ENCODE data around the gene GAMT.

The GAMT gene

DNA sequence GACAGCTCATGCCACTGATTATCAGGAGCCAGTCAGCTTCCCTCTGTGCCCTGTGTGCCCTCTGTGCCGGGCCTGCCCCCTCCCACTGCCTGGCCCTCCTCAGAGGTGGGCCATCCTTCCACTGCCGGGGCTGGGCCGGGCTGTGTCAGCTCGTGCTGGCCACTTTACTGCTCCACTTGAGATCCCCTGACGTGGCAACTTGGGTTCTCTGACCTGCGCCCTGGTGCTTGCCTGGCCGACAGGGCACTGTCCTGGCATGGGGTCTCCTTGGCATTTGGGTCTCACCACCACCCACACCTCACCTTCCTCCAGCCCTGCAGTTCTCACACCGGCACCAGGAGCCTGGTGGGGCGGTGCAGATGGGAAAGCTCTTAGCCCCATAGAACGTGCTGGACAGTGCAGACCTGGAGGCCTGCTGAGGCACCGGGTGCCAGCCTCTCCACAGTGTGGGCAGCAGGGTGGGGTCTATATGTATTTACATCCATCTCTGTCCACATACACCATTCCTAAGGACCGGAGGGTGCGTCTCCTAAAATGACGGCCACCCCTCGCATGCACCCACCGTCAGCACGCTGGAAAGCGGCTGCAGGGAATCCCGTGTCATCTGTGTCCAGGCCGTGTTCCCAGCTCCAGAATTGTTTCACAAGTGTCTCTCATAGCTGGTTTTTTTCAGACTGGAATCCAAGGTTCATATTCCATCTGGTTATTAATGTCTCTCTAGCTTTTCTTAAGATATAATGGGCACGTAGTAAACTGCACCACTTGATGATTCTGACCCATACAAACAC is 17.8 kb upstream of the GAMT start:
- ChIA-PET POLR2A (ENCODE audit: low non-redundant PET) (interaction anchor here (0.6 kb wide), 2 partner anchors 12 to 735 kb away, joined by 6 to 17 read pairs; no protein-coding TSS in a partner anchor), CTCF (no interaction called here)
- TF ChIP-seq, protein P1, sequence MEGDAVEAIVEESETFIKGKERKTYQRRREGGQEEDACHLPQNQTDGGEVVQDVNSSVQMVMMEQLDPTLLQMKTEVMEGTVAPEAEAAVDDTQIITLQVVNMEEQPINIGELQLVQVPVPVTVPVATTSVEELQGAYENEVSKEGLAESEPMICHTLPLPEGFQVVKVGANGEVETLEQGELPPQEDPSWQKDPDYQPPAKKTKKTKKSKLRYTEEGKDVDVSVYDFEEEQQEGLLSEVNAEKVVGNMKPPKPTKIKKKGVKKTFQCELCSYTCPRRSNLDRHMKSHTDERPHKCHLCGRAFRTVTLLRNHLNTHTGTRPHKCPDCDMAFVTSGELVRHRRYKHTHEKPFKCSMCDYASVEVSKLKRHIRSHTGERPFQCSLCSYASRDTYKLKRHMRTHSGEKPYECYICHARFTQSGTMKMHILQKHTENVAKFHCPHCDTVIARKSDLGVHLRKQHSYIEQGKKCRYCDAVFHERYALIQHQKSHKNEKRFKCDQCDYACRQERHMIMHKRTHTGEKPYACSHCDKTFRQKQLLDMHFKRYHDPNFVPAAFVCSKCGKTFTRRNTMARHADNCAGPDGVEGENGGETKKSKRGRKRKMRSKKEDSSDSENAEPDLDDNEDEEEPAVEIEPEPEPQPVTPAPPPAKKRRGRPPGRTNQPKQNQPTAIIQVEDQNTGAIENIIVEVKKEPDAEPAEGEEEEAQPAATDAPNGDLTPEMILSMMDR (conservative IDR thresholded peaks at IDR 0.05; ENCODE audit: low read depth), result no peak
- peak overlapping the region; percentile 15; the same call in 1 of the 2 replicates for H3K27ac ChIP-seq
- DNase-seq (ENCODE audit: low spot score), result no peak

DNA sequence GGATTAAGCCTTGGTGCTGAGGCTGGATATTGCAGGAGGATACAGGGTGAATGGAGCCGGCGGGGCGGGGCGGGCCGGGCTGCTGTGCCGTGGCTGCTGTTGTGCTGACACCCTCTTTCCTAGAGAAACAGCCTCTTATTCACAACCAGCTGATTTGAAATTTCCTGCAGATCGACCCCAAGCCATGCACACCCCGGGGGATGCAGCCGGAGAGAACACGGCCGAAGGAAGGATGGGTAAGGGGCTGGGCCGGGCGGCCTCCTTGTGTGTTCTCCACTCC is 17.1 kb upstream of the GAMT start:
- DNase-seq (ENCODE audit: low spot score), result no peak
- peak overlapping the region; percentile 15; the same call in 1 of the 2 replicates for H3K27ac ChIP-seq
- TF ChIP-seq, protein P1 (conservative IDR thresholded peaks at IDR 0.05; ENCODE audit: low read depth), result no peak
- ChIA-PET CTCF (no interaction called here), POLR2A (ENCODE audit: low non-redundant PET) (interaction anchor here (0.6 kb wide), 2 partner anchors 12 to 735 kb away, joined by 6 to 17 read pairs; no protein-coding TSS in a partner anchor)

DNA sequence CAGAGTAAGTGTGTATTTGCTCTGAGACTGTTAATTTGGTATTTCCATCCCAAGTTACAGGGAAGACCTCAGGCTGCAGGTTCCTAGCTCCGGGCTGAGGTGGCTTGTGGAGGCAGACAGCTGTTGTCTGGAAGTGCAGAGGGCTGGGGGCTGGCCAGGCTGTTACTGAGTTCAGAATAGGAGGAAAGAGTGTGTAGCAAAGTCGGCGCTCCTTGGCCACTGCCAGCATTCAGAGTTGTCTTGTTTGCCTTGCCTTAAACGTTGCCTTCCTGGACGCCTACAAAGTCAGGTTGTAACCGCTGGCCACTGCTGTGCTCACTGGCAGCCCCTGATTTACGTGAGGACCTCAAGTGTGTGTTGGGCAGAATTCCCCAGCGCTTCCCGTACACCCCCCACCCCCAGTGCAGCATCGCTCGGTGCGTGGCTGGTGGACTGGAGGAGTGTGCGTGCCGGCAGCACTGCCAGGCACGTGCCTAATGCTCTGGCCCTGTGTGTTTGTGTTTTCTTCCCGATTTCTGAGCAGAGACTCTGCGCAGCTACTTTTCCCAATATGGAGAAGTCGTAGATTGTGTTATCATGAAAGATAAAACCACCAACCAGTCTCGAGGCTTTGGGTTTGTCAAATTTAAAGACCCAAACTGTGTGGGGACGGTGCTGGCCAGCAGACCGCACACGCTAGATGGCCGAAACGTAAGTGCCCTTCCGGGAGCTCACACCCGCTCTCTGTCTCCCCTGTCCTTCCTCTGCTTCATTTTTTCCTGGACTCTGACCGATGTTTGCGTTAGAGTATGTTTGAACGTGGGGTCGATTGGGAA is 16.5 kb upstream of the GAMT start:
- TF ChIP-seq, protein P1 (conservative IDR thresholded peaks at IDR 0.05; ENCODE audit: low read depth), result no peak
- peak overlapping the region; percentile 96 for H3K27ac ChIP-seq
- no peak for DNase-seq (ENCODE audit: low spot score)
- CTCF ChIA-PET, result no interaction called here
- POLR2A ChIA-PET (ENCODE audit: low non-redundant PET), result interaction anchor here (0.6 kb wide), 1 partner anchor 734 kb away, joined by 17 read pairs; no protein-coding TSS in a partner anchor

DNA sequence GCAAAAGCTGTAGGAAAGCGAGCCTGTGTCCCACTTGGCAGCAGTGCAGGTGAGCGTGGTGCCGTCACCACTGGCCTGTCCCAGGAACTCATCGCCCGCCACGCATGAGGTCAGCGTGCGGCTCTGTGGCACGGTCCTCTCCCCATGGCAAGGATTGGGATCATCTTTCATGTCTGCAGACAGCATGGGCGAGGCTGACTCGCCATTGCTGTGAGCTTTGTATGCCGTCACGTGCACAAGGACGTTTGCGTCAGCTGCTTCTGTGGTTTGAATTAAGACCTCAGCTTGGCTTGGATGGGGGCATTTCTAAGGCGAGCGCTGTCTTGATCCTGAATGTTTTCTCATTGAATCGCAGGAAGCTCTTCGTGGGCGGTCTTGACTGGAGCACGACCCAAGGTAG is 15.8 kb upstream of the GAMT start:
- ChIA-PET CTCF (no interaction called here), POLR2A (ENCODE audit: low non-redundant PET) (no interaction called here)
- TF ChIP-seq, protein P1 (conservative IDR thresholded peaks at IDR 0.05; ENCODE audit: low read depth), result no peak
- H3K27ac ChIP-seq, result peak overlapping the region; percentile 96
- DNase-seq (ENCODE audit: low spot score), result no peak

DNA sequence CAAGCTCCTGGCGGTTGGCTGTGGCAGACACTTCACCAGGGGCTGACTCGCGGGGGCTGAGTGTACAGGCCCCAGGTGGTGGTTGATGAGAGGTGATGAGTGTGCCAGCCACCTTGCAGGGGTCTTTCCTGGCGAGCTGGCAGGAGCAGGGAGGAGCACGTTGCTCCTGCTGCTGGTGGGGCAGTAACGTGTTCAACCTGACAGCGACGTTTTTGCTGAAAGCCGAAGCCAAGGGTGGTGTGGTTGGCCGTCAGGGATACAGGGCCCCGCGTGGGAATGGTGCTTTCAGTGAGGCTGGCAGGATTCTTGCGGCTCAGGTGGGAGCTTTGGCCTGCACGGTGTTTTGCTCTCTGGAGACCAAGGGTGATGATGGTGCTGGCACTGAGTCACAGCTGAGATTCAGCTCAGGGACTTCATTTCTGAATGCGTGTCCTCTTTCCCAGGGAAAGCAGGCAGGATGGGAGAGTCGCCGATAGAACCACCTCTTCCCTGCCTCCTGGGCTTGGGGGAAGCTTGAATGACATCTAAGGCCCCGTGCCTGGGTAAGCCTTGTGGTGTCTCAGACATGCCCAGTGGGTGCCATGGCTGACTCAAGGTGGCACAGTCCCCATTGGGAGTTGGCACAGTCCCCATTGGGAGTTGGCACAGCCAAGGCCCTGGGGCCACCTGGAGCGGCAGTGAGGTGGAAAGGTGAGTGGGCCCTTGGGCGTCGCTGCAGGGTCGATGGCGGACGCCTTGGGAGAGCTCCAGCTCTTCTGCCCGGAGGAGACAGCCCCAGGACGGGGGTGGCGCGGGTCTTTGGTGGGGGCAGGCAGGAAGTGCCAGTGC is 14.9 kb upstream of the GAMT start:
- CTCF ChIA-PET, result interaction anchor here (0.6 kb wide), 1 partner anchor 130 kb away, joined by 3 read pairs; no protein-coding TSS in a partner anchor
- TF ChIP-seq, protein P1 (conservative IDR thresholded peaks at IDR 0.05; ENCODE audit: low read depth), result no peak
- H3K27ac ChIP-seq, result peak overlapping the region; percentile 96
- POLR2A ChIA-PET (ENCODE audit: low non-redundant PET), result interaction anchor here (0.8 kb wide), 1 partner anchor 45 kb away, joined by 3 read pairs; no protein-coding TSS in a partner anchor
- no peak for DNase-seq (ENCODE audit: low spot score)
